ENCODE results near the gene PRRT1B.

DNA sequence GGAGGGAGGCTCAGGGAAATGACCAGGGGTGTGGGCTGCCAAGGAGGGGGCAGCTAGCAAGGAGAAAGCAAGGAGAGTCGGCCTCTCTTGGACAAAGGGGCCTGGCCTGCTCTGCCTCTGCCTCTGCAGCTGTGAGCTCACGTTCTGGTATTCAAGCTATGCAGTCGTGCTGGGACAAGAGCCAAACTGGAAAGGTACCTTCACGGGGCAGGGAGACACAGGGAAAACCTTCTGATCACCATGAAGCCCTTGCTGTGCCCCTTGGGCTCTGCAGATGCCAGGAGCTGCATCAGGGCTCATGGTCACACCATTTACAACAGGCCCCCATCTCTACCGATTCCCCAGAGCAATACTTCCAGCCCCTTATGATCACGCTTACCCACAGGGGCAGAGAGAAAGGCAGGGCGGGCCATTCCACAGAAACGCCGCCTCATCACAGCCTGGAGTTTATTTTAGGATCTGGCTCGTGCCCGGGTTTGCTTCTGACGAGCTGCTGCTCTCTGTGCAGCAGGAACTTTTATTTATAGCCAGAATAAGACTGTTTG lies 63.2 kb downstream of the PRRT1B start:
- TF ChIP-seq CTCF (IDR thresholded peaks at IDR 0.05; ENCODE audit: low read depth, low read length) (no peak), EZH2phosphoT487 (IDR thresholded peaks at IDR 0.05; ENCODE audit: low read depth) (no peak)

Measured in OCI-LY3 (cell line).